Measurements from ENCODE around the gene AREG. TPM values are rescaled to one million over a fixed set of nuclear protein-coding genes. Genes with fewer than 3 reads are reported as not detected.

Gene AREG
- total RNA-seq, 1 donor from 2014 or later = 98.0 TPM

DNA sequence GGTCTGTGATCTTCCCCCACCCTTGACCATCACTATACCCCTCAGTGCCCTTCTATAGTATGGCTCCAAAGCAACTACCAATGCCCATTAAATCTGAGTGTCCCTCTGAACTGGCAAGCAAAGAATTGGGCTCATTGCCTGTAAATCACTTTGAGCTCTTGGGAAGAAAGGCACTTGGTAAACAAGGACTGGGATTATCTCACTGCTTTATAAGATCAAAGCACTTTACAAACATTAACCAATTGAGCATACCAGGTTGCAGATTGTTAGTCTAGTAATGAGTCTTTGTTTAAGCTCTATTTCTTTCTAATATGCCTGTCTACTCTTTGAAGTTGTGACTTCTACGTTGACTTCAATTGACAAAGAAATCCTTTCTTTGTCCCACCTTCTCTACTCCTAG lies 34.1 kb downstream of the AREG start:
- no peak for DNase-seq (ENCODE audit: low read depth)
- Histone ChIP-seq H3K4me3 (ENCODE audit: low read depth, low read length) (no peak overlapping the region), H3K27me3 (ENCODE audit: control insufficient read depth, insufficient read depth, low read length) (no peaks in the 10 kb centered on the region), H3K36me3 (ENCODE audit: control insufficient read depth, insufficient read depth, low read length) (no peaks in the 10 kb centered on the region)
- TF ChIP-seq, protein P1, sequence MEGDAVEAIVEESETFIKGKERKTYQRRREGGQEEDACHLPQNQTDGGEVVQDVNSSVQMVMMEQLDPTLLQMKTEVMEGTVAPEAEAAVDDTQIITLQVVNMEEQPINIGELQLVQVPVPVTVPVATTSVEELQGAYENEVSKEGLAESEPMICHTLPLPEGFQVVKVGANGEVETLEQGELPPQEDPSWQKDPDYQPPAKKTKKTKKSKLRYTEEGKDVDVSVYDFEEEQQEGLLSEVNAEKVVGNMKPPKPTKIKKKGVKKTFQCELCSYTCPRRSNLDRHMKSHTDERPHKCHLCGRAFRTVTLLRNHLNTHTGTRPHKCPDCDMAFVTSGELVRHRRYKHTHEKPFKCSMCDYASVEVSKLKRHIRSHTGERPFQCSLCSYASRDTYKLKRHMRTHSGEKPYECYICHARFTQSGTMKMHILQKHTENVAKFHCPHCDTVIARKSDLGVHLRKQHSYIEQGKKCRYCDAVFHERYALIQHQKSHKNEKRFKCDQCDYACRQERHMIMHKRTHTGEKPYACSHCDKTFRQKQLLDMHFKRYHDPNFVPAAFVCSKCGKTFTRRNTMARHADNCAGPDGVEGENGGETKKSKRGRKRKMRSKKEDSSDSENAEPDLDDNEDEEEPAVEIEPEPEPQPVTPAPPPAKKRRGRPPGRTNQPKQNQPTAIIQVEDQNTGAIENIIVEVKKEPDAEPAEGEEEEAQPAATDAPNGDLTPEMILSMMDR (IDR thresholded peaks at IDR 0.05; ENCODE audit: insufficient read depth, low read length, poor library complexity, severe bottlenecking) = no peak

DNA sequence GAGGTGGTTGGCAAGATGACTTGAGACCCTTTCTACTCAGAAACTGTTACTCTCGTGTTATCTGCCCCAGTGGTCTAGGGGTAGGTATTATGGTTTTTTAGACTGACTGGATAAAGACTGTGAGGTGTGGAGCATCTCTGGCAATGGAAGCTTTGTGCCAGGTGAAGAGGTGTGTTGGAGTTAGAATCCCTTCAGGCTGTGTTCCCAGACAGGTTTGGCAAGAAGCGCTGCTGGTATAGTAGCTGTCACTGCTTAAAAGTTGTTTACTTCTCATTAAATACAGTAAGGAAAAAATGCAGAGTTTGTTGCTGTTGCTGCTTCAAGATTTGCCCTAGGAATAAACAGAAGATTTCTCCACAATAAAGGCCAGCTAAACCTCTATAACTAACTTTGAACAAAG lies 35.3 kb downstream of the AREG start:
- DNase-seq (ENCODE audit: low read depth) = no peak
- H3K27me3 ChIP-seq (ENCODE audit: control insufficient read depth, insufficient read depth, low read length) = no peaks in the 10 kb centered on the region
- no peaks in the 10 kb centered on the region for H3K36me3 ChIP-seq (ENCODE audit: control insufficient read depth, insufficient read depth, low read length)
- H3K4me3 ChIP-seq (ENCODE audit: low read depth, low read length) = no peak overlapping the region
- TF ChIP-seq, protein P1 (IDR thresholded peaks at IDR 0.05; ENCODE audit: insufficient read depth, low read length, poor library complexity, severe bottlenecking) = no peak

DNA sequence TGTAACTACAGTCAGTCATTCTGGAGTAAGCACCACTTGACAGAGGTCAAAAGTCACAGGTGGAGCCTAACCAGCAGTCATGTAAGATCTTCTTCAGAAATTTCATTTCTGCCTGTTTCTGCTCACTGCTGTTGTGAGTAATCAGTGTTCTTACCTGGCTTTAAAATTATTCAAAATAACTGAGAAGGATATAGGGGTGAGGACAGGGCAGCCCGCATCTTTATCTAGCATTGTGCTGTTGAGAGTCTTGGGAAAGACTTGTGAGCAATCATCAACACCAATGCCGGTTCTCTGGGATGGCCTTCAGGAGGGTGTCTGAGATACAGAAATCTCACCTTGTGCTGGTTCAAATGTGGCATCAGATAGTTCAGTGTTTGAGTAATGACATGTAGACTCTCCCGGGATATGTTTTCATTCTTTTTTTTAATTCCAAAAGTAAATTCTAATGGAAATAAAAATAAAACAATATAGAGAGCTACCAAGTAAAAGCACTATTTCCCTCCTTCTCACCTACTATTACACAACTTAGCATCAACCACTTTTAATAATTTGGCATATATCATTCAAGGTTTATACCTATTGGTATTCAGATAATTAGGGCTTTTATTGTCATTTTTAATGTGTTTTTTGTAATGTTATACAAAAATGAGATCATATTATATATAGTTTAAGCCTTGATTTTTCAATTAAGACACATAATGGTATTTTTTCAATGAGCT lies 37.1 kb downstream of the AREG start:
- DNase-seq (ENCODE audit: low read depth) = no peak
- Histone ChIP-seq H3K4me3 (ENCODE audit: low read depth, low read length) (no peak overlapping the region), H3K36me3 (ENCODE audit: control insufficient read depth, insufficient read depth, low read length) (no peaks in the 10 kb centered on the region), H3K27me3 (ENCODE audit: control insufficient read depth, insufficient read depth, low read length) (no peaks in the 10 kb centered on the region)
- TF ChIP-seq, protein P1 (IDR thresholded peaks at IDR 0.05; ENCODE audit: insufficient read depth, low read length, poor library complexity, severe bottlenecking) = no peak

DNA sequence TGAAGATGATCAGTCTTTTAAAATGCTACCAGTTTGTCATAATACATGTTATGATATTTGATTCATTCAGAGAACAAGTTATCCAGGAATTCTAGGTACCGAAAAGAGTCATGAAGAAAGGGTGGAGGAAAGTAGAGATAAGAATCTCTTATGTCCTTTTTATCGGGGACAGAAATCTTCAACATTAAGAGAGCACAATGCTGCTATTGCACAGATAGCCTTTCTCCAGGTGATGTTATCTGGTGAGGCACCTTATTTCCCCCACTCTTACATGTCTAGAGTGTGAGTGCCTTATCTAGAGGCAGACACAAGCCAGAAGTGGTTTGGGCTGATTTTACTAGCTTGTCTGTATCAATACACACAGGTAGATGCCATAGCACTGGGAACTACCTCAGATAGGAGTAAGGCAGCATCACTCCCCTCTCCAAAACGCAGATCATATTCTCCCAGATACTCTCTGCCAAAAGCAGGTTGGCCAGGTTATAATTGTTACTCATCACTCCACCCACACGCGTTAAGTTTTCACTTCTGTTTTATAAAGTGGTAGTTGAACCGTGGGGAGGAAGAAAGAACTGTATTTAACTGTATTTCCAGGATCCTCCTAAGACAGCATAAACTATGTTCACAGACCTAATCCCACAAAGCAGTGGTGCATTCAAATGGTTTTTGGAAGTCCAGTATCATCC lies 38.4 kb downstream of the AREG start:
- no peak for DNase-seq (ENCODE audit: low read depth)
- H3K36me3 ChIP-seq (ENCODE audit: control insufficient read depth, insufficient read depth, low read length) = no peaks in the 10 kb centered on the region
- TF ChIP-seq, protein P1 (IDR thresholded peaks at IDR 0.05; ENCODE audit: insufficient read depth, low read length, poor library complexity, severe bottlenecking) = no peak
- H3K4me3 ChIP-seq (ENCODE audit: low read depth, low read length) = no peak overlapping the region
- no peaks in the 10 kb centered on the region for H3K27me3 ChIP-seq (ENCODE audit: control insufficient read depth, insufficient read depth, low read length)

DNA sequence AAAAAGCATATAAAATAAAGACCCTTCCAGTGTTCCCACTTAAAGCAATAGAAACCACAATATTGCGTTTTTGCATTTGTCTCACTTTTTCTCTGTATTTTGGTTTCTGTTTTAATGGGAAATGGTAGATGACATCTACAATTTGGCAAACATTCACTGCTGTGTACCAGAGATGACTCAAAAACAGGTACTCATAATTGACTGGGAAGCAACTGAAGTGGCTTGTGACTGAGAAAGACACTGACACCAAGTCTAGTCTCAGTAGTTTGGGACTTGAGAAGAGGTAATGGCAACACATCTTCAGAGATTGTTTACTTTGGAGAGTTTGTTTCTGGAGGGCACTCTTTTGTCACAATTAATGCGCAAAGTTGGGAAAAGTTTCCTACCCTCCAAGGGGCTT lies 42.0 kb downstream of the AREG start:
- Histone ChIP-seq H3K4me3 (ENCODE audit: low read depth, low read length) (no peak overlapping the region), H3K36me3 (ENCODE audit: control insufficient read depth, insufficient read depth, low read length) (no peaks in the 10 kb centered on the region), H3K27me3 (ENCODE audit: control insufficient read depth, insufficient read depth, low read length) (no peaks in the 10 kb centered on the region)
- TF ChIP-seq, protein P1 (IDR thresholded peaks at IDR 0.05; ENCODE audit: insufficient read depth, low read length, poor library complexity, severe bottlenecking) = no peak
- no peak for DNase-seq (ENCODE audit: low read depth)
